HEK293 (cell line): ENCODE data around the gene LPIN1.
A peak's percentile ranks its signal among the peaks of the same experiment; 100 is the strongest.

Experiments used
- CTCF ChIA-PET: fragments of 350-600 bp; formaldehyde crosslinking; extraction: SDS; loops from one replicate; lab custom pipeline; 2021; ENCODE audit warnings: antibody characterized with exemption; lab: Yijun Ruan, JAX
- POLR2A ChIA-PET: fragments of 300-600 bp; formaldehyde crosslinking; extraction: SDS; loops from one replicate; lab custom pipeline; 2020; ENCODE audit warnings: antibody characterized with exemption, inconsistent platforms; lab: Yijun Ruan, JAX
- H3K27ac ChIP-seq: fragments of 200-500 bp; sonication (Bioruptor generic); 2 replicates; pipeline ENCODE4 v1.5.1; 2014; ENCODE audit warnings: low read depth, low read length, control low read depth, inconsistent platforms; ENCODE audit errors: extremely low read depth
- H3K36me3 ChIP-seq, 2 experiments: fragments of 200-500 bp in 1 of 2; sonication (Bioruptor generic) in 1 of 2; 1 replicate in 1 of 2; 2 replicates in 1 of 2; pipeline ENCODE4 v1.5.1; 2014 to 2017; ENCODE audit warnings: inconsistent platforms in 2 of 2, low read length in 2 of 2; ENCODE audit not compliant: control insufficient read depth in 2 of 2, insufficient read depth in 1 of 2
- H3K4me1 ChIP-seq: fragments of 200-500 bp; sonication (Bioruptor generic); 2 replicates; pipeline ENCODE4 v1.5.1; 2014; ENCODE audit warnings: mild to moderate bottlenecking, low read length, inconsistent platforms; ENCODE audit not compliant: control insufficient read depth, insufficient read depth
- H3K4me3 ChIP-seq: 2 replicates; pipeline ENCODE4 v1.5.1; 2011; ENCODE audit warnings: low read depth, mild to moderate bottlenecking, control low read depth, low read length, moderate library complexity
- H3K9me3 ChIP-seq: fragments of 200-500 bp; sonication (Bioruptor generic); 2 replicates; pipeline ENCODE4 v1.5.1; 2014; ENCODE audit warnings: low read depth, low read length, inconsistent platforms; ENCODE audit not compliant: control insufficient read depth, insufficient read depth
- GFI1B ChIP-seq: fragments of 450-650 bp; formaldehyde crosslinking; IDR thresholded peaks from 2 replicates; pipeline ENCODE4 v1.5.1; 2016; ENCODE audit warnings: missing biosample characterization, missing genetic modification characterization
- PRDM2 ChIP-seq: fragments of 450-650 bp; formaldehyde crosslinking; IDR thresholded peaks from 2 replicates; pipeline ENCODE4 v1.5.1; 2016; ENCODE audit warnings: missing biosample characterization, missing genetic modification characterization, borderline replicate concordance
- SALL2 ChIP-seq: fragments of 450-650 bp; formaldehyde crosslinking; IDR thresholded peaks from 2 replicates; pipeline ENCODE4 v1.5.0; 2017; ENCODE audit warnings: missing biosample characterization, mild to moderate bottlenecking, missing genetic modification characterization, borderline replicate concordance
- SP2 ChIP-seq: fragments of 450-650 bp; formaldehyde crosslinking; IDR thresholded peaks from 2 replicates; pipeline ENCODE4 v1.5.1; 2016; ENCODE audit warnings: missing biosample characterization, missing genetic modification characterization
- ZBTB6 ChIP-seq: fragments of 450-650 bp; formaldehyde crosslinking; IDR thresholded peaks from 2 replicates; pipeline ENCODE4 v1.5.1; 2017; ENCODE audit warnings: missing biosample characterization, missing genetic modification characterization
- ZNF133 ChIP-seq: fragments of 450-650 bp; formaldehyde crosslinking; IDR thresholded peaks from 2 replicates; pipeline ENCODE4 v1.5.1; 2016; ENCODE audit warnings: missing biosample characterization, missing genetic modification characterization
- ZNF26 ChIP-seq: fragments of 450-650 bp; formaldehyde crosslinking; IDR thresholded peaks from 2 replicates; pipeline ENCODE4 v1.5.1; 2016; ENCODE audit warnings: missing biosample characterization, missing genetic modification characterization
- ZNF280C ChIP-seq: fragments of 450-650 bp; formaldehyde crosslinking; IDR thresholded peaks from 2 replicates; pipeline ENCODE4 v1.5.1; 2016; ENCODE audit warnings: missing biosample characterization, missing genetic modification characterization
- ZNF366 ChIP-seq: fragments of 450-650 bp; formaldehyde crosslinking; conservative IDR thresholded peaks from 2 replicates; pipeline ENCODE4 v1.5.1; 2016; ENCODE audit warnings: missing biosample characterization, missing genetic modification characterization
- ZNF544 ChIP-seq: fragments of 450-650 bp; formaldehyde crosslinking; IDR thresholded peaks from 2 replicates; pipeline ENCODE4 v1.5.0; 2017; ENCODE audit warnings: missing biosample characterization, missing genetic modification characterization
- ZNF639 ChIP-seq: fragments of 450-650 bp; formaldehyde crosslinking; IDR thresholded peaks from 2 replicates; pipeline ENCODE4 v1.5.1; 2016; ENCODE audit warnings: missing biosample characterization, missing genetic modification characterization
- ZNF692 ChIP-seq: fragments of 450-650 bp; formaldehyde crosslinking; IDR thresholded peaks from 2 replicates; pipeline ENCODE4 v1.5.1; 2016; ENCODE audit warnings: missing biosample characterization, missing genetic modification characterization
- ZNF704 ChIP-seq: fragments of 450-650 bp; formaldehyde crosslinking; IDR thresholded peaks from 2 replicates; pipeline ENCODE4 v1.5.1; 2016; ENCODE audit warnings: missing biosample characterization, missing genetic modification characterization
- ZNF777 ChIP-seq: fragments of 450-650 bp; formaldehyde crosslinking; IDR thresholded peaks from 2 replicates; pipeline ENCODE4 v1.5.1; 2017; ENCODE audit warnings: missing biosample characterization, missing genetic modification characterization, borderline replicate concordance
- ZNF837 ChIP-seq: fragments of 450-650 bp; formaldehyde crosslinking; IDR thresholded peaks from 2 replicates; pipeline ENCODE4 v1.5.1; 2016; ENCODE audit warnings: missing biosample characterization, missing genetic modification characterization

The LPIN1 gene

GRCh38 chr2:11865805-11866204, 119.4 kb downstream of the LPIN1 start:
- TF ChIP-seq ZNF639 (tag by site-specific recombination) (no peak), PRDM2 (tag by site-specific recombination) (no peak), ZNF544 (tag by site-specific recombination) (no peak), ZNF777 (tag by site-specific recombination) (no peak), ZNF26 (tag by site-specific recombination) (no peak), ZNF704 (tag by site-specific recombination) (no peak), SALL2 (no peak)
- TF ChIP-seq, all 188 proteins: peak for 0
- ChIA-PET CTCF (interaction anchor here (0.7 to 2.2 kb wide), 2 partner anchors 24 to 39 kb away, joined by 4 to 12 read pairs; no protein-coding TSS in a partner anchor), POLR2A (no interaction called here)
- H3K9me3 ChIP-seq = no peaks in the 10 kb centered on the region
- no peaks in the 10 kb centered on the region for H3K36me3 ChIP-seq
- H3K4me1 ChIP-seq = no peaks in the 10 kb centered on the region
- no peak overlapping the region for H3K4me3 ChIP-seq
- no peak overlapping the region for H3K27ac ChIP-seq

- no peaks in the 10 kb centered on the region for H3K36me3 ChIP-seq
- CTCF ChIA-PET = interaction anchor here (0.6 to 0.7 kb wide), 2 partner anchors 39 to 675 kb away, joined by 3 to 4 read pairs; no protein-coding TSS in a partner anchor
- no peak for TF ChIP-seq ZBTB6 (tag by site-specific recombination)
- no peak for TF ChIP-seq ZNF366 (tag by site-specific recombination)
- TF ChIP-seq SP2 = no peak
- TF ChIP-seq GFI1B (tag by site-specific recombination) = no peak
- TF ChIP-seq ZNF280C (tag by site-specific recombination) = no peak
- TF ChIP-seq ZNF133 (tag by site-specific recombination) = 0 out of 2 replicates have a peak, but pooled peaks have one; percentile 27
- TF ChIP-seq ZNF692 = no peak
- no peak for TF ChIP-seq ZNF837 (tag by site-specific recombination)
- no peaks in the 10 kb centered on the region for H3K9me3 ChIP-seq
- no peak overlapping the region for H3K4me3 ChIP-seq
- no peaks in the 10 kb centered on the region for H3K4me1 ChIP-seq
- POLR2A ChIA-PET = no interaction called here
- H3K27ac ChIP-seq = no peak overlapping the region
Observed at GRCh38 chr2:11866358-11867335, 120.2 kb downstream of the LPIN1 start.
